Dedifferentiated amniotic fluid mesenchymal stem cell (primary cell): ENCODE results near the gene FASTKD1.
"Not testable (repeated sequence)": the region's sequence is repeated elsewhere in the genome, so short reads cannot be mapped to it uniquely, and the experiment has no call there.

Source experiments
- DNase-seq: peaks from one replicate; pipeline ENCODE4 v3.0.0-alpha.2; 2016; ENCODE audit errors: extremely low spot score

FASTKD1 gene

GRCh38 chr2:169573160-169573973, at the start of gene FASTKD1:
Gene FASTKD1 (minus strand): TSS chr2:169573865. CDS start chr2:169572029, 1,836 bp downstream.
- peak; percentile 80 for DNase-seq

GRCh38 chr2:169623235-169623634, 49.6 kb upstream of the FASTKD1 start:
- no peak for DNase-seq

GRCh38 chr2:169620509-169620908, 46.8 kb upstream of the FASTKD1 start:
- DNase-seq: no peak

GRCh38 chr2:169619946-169620345, 46.3 kb upstream of the FASTKD1 start:
- no peak for DNase-seq

- DNase-seq: not testable (repeated sequence)
Measured at GRCh38 chr2:169615982-169616381, 42.3 kb upstream of the FASTKD1 start.

GRCh38 chr2:169613876-169614275, 40.2 kb upstream of the FASTKD1 start:
- DNase-seq: no peak

- no peak for DNase-seq
Measured at GRCh38 chr2:169609264-169609663, 35.6 kb upstream of the FASTKD1 start.

GRCh38 chr2:169599568-169599967, 25.9 kb upstream of the FASTKD1 start:
- no peak for DNase-seq

GRCh38 chr2:169598982-169599381, 25.3 kb upstream of the FASTKD1 start:
- no peak for DNase-seq

GRCh38 chr2:169596546-169596945, 22.9 kb upstream of the FASTKD1 start:
- DNase-seq: not testable (repeated sequence)

- no peak for DNase-seq
Measured at GRCh38 chr2:169590804-169591203, 17.1 kb upstream of the FASTKD1 start.

GRCh38 chr2:169585673-169586072, 12.0 kb upstream of the FASTKD1 start:
- no peak for DNase-seq

GRCh38 chr2:169584005-169584877, 10.6 kb upstream of the FASTKD1 start, which contains the start of gene PPIG:
Gene PPIG (plus strand): TSS chr2:169584351. CDS start chr2:169604042, 19,691 bp downstream.
- peak; percentile 91 for DNase-seq

- DNase-seq: no peak
Measured at GRCh38 chr2:169583518-169583917, 9.9 kb upstream of the FASTKD1 start.

- not testable (repeated sequence) for DNase-seq
Measured at GRCh38 chr2:169582552-169583266, 9.0 kb upstream of the FASTKD1 start.

GRCh38 chr2:169579044-169579443, 5.4 kb upstream of the FASTKD1 start:
- no peak for DNase-seq

- not testable (repeated sequence) for DNase-seq
Measured at GRCh38 chr2:169575264-169575663, 1.6 kb upstream of the FASTKD1 start.

GRCh38 chr2:169574539-169574938, 874 bp upstream of the FASTKD1 start:
- DNase-seq: not testable (repeated sequence)

- DNase-seq: no peak
Measured at GRCh38 chr2:169573974-169574299, 272 bp upstream of the FASTKD1 start.

- DNase-seq: no peak
Measured at GRCh38 chr2:169572821-169573159, 875 bp downstream of the FASTKD1 start.

GRCh38 chr2:169572189-169572588, 1.5 kb downstream of the FASTKD1 start:
- DNase-seq: no peak

- no peak for DNase-seq
Measured at GRCh38 chr2:169571571-169571970, 2.1 kb downstream of the FASTKD1 start.
